GM21515 (cell line): Measurements from ENCODE around the gene PTPN5.
A peak's percentile ranks its signal among the peaks of the same experiment; 100 is the strongest.

Source experiments
- ATAC-seq: cut with Tn5 transposase; IDR thresholded peaks from one replicate; pipeline ENCODE4 v1.9.1; 2021; ENCODE audit not compliant: unreplicated experiment

The PTPN5 gene

DNA sequence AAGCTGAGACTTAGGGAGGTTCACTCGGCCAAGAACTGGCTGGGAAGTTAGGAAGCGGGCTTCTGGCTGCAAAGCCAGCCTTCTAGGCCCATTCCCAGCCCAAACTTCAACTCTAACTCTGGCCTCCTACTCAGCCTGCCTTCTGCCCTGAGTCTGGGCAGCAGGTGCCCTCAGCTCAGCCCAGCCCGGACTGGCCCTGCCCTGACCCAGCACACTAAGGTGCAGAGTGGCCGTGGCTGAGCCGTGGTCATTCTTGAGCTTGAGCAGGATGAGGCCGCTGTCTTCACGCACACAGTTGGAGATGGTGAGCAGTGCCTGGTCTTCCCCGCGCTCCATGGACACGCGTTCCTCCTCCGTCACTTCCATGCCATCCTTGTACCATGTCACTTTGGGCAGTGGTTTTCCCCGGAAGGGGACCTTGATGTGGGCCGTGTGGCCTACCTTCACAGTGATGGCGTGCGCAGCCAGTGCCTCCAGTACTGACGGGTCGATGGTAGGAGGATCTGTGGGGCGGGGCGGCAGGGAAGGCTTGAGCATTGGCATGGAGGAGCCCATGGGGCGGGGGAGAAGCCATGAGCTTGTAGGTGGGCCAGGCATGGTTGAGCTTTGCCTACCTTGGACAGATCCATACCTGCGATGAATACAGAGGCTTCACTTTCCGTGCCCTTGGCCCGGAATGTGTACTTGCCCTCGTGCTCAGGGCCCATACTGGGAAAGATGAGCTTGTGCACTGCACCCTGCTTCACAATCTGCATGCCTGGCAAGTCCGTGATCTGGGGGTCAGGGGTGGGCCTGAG, 77.8 kb downstream of the PTPN5 start:
- no peak for ATAC-seq

DNA sequence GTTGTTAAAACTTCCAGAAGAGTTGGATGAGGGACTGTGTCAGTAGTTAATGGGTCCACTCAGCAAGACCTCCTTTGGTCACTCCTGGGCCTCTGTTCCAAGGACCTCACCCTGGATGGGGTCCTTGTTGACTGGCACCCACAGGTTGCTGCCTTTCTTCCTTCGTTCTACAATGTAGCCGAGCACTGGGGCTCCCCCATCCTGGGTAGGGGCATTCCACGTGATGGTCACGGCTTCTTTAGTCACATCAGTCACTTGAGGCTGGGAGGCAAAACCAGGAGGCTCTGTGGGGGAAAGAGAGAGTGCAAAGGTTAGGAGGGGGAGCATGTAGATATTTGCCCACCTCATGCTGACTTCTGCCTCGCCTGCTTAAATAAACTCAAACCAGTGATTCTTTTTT, 81.1 kb downstream of the PTPN5 start:
- ATAC-seq = no peak

DNA sequence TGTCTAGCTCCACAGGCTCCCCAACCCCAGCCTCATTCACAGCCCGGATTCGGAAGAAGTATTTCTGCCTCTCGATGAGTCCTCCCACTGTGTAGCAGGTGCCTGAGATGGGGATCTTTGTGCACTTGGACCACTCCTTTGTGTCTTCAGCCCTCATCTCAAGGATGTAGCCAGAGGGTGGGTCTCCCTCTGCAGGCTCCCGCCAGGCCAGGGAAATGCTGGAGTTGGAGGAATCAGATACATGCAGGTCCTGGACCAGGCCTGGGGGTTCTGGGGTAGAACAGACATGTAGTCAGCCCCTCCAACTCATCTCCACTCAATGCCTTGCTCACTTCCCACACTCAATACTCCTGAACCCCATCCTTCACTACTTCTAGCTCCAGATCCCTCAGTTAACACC, 82.2 kb downstream of the PTPN5 start:
- ATAC-seq = no peak

DNA sequence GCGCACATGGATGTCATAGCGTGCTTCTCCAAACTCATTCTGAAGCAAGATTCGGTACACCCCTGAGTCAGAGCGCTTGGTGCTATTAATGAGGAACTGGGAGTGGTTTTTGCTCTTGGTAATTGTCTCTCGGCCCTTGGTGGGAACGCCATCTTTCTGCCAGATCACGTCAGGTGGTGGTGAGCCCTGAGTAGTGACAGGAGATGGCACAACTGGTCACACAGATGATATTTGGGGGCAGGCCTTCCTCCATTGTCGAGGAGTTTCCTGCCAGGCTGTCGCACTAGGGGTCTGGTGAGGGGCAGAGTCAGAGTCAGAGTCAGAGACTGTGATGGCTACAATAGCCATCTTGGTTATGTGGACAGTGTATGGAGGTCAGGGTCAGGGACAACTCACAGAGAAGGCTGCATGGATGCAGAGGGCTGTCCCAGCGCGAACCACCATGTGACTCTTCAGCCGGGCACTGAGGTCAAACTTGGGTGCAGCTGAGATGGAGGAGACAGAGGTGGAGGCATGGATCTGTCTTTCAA, 83.7 kb downstream of the PTPN5 start:
- ATAC-seq = no peak

DNA sequence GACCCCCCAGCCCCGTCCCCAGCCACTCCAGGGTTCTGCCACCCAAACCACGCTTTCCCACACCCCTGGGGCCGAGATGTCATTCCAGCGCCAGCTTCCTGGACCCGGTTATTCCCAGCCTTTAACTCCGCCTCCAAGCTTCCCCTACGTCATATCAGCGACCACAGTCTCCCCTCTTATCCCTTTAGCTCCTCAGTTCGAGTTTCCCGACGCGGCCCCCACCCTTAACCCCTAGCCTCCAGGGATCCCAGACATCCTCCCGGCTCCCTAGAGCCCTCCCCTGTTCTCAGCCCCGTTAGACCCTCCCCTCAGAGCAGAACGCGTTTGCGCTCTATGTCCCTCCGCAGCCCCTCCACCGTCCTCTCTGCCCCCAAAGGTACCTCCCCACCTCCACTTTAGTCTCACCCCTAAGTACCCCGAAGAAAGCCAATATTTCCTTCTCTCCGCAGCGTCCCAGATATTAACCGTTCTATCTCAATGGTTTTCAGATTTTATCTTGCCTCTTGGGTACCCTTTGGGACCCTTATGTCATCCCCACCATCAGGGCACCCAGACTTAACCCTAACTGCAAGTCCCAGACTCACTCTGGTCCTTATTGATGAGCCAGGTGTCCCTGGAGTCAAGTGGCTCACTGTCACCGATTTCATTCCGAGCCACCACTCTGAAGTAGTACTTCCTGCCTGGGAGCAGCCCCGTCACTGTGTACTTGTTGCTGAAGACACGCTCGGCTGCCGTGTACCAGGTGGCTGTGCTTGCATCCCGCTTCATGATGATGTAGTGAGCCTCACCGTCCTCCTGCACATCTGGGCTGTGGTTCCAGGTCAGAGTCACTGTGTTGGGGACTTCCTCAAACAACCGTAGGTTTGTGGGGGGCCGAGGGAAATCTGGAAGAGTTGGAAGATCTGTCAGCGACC, 85.0 kb downstream of the PTPN5 start:
- ATAC-seq = peak; percentile 55

DNA sequence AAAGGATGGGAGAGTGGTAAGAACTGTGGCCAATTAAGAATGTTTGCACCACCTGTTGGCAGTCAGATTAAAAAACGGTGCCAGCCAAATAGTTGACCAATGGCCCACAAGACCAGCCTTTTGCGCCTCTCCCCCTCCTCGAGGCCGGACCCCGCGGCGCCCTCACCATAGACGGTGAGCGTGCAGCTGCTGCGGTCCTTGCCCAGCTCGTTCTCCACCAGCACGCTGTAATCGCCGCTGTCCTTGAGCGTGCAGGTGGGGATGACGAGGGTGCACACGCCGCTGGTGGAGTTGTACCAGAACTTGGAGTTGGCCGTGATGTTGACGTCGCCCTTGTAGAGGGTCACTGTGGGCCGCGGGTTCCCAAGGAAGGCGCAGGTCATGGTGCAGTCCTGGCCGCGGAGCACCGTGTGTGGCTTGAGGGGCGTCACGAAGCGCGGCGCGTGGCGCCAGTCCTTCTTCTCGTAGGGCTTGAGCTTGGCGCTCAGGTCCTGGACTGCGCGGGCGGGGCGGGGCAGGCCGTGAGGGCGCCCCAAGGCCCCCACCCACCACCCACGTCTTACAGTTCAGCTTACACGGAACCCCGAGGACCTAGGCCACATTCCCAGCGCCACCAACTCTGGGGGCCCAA, 85.8 kb downstream of the PTPN5 start:
- ATAC-seq = no peak

DNA sequence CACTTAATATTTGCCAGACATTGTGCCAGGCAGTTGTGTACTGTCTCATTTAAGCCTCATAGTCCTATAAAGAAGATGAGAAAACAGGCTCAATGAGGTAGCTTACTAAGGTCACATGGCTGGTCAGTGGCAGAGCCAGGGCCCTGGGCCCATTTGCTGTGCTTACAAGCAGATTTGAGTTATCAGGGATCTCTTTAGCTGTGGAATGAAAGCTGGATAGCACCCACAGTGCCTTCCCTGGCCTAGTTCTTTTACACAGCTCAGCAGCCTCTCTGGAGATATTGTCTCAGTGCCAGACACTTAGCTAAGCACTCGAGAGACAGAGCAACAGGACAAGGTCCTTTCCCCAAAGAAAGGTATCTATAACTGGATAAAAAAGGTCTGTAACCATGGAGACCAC, 86.9 kb downstream of the PTPN5 start:
- ATAC-seq = no peak

DNA sequence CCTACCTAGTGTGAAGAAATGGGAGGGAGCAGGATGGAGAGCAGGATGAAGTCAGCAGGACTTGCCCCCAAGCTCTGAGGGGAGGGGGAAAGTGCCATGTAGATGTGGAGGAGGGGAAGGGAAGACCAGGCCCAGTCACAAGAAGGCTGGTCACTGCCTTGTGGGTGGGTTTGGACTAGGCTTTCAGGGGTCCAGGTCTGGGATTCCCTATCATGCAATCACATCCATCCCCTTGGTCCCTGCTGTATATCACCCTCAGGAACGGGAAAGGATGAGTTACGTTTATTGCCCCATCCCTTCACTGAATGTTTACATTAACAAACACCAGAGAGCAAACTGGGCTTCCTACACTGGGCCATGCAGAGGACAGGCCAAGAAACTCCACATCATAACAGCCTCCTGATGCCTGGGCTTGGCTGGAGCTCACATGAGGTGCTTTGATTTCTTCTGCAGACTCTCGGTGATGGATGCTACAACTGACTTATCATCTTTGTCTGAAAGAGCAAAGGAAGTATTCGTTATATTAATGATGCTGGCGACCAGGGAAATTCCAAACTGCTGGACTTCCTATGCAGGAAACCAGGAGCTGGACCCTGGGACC, 87.5 kb downstream of the PTPN5 start:
- no peak for ATAC-seq

DNA sequence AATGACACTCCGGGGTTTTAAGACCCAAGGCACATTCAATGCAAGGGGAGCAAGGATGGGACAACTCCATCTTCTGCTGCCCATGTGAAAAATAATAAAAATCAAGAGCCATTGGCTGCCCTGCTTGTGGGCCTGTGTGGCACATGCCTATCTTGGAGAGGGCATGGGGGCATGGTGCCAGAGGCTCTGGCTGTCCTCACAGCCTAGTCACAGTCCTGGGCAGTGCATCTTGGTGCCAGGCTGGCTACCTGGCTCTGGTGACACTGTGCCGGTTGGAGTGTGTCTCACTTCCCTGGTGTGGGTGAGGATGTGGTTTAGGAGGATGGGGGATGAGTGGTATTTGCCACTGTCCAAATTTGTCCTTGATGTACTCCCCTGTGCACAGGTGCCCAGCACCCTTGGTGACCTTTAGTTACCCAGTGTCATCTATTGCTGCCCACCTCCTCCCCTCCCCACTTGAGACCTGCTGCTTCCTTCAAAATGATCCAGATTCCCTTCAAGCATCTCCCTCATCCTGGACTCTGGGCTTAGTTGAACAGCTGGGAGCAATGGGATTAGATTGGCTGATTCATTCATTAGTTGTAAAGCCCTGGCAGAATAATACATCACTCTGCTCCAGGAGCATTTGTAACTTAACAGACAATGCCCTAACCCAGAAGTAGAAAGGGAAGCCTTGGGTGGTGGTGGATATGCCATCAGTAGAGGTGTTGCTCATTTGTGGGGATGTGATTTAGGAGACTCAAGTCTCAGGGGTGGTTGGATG, 88.4 kb downstream of the PTPN5 start:
- no peak for ATAC-seq

DNA sequence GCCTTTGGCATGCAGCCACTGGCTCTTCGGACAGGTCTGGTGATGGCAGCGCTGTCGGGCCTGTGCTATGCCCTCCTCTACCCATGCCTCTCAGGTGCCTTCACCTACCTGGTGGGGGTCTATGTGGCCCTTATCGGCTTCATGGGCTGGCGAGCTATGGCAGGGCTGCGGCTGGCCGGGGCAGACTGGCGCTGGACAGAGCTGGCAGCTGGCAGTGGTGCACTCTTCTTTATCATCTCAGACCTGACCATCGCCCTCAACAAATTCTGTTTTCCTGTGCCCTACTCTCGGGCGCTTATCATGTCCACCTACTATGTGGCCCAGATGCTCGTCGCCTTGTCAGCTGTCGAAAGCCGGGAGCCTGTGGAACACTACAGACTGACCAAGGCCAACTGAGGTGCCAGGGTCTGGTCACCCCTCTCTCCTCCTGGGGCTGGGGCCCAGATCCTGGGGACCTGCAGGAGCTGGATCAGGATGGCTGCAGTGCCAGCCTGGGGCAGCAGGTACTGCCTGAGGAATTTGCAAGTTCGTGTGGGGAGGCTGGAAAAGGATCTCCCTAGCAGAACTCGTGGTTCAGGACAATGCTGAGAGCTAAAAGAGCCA, 89.9 kb downstream of the PTPN5 start:
- no peak for ATAC-seq

DNA sequence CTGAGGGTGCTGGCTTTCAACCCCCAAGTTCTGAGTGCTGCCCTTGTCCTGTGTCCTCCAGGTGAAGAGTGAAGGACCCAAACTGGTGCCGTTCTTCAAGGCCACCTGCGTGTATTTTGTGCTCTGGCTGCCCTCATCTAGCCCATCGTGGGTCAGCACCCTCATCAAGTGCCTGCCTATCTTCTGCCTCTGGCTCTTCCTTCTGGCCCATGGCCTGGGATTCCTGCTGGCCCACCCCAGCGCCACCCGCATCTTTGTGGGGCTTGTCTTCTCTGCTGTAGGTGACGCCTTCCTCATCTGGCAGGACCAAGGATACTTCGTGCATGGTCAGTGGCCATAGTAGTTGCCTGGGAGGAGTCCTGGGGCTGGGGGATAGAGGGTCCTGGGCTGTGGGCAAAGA, 90.7 kb downstream of the PTPN5 start:
- no peak for ATAC-seq

DNA sequence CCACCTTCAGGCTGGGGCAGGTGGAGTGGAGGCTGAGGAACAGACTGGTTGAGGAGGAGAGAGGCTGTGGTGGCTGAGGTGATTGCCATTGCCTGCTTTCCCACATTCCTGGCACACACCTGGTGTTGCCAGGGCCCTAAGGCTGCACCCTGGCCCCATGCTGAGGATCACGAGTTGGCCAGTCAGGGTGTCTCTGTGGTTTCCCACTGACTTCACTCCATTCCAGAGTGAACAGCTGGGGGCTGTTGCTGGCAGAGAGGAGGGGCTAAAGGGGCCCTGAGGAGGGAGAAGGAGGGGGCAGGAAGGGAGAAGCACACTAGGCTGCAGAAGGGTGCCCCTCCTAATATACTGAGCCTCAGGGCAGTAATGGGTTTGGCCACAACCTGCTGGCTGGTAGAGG, 91.2 kb downstream of the PTPN5 start:
- ATAC-seq = no peak

DNA sequence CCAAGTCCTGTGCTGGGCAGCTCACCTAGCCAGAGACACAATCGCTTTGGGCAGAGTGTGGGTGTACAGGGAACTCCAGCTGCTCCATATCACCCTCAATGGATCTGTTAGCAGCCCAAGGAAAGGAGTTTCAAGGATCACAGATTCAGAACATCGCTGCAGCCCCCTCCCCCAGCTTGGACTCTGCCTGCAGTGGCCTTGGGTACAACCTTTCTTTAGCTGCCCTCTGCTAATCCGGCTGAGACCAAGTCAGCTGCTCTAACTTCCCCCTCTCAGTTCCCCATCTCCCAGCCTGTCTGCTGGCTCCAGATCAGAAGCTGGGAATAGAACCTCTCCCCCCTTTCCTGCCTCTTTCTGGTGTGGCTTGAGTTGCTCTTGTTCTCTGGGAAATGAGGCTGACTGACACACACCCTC, 91.7 kb downstream of the PTPN5 start:
- no peak for ATAC-seq

DNA sequence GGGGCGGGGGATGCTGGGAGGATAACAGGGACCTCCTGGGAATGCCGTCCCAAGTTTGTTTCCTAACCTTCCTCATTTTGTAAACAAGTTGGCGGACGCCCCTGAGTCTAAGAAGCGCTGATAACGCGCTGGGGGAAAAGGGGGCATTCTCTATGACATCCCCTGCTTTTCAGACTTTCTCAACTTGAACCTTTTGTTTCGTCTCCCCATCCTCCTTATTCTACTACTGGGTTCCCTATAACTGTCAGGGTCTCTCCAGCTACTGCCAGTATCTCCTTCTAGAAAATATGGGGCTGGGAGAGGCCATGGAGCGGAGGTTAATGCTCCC, 92.4 kb downstream of the PTPN5 start:
- ATAC-seq = no peak

DNA sequence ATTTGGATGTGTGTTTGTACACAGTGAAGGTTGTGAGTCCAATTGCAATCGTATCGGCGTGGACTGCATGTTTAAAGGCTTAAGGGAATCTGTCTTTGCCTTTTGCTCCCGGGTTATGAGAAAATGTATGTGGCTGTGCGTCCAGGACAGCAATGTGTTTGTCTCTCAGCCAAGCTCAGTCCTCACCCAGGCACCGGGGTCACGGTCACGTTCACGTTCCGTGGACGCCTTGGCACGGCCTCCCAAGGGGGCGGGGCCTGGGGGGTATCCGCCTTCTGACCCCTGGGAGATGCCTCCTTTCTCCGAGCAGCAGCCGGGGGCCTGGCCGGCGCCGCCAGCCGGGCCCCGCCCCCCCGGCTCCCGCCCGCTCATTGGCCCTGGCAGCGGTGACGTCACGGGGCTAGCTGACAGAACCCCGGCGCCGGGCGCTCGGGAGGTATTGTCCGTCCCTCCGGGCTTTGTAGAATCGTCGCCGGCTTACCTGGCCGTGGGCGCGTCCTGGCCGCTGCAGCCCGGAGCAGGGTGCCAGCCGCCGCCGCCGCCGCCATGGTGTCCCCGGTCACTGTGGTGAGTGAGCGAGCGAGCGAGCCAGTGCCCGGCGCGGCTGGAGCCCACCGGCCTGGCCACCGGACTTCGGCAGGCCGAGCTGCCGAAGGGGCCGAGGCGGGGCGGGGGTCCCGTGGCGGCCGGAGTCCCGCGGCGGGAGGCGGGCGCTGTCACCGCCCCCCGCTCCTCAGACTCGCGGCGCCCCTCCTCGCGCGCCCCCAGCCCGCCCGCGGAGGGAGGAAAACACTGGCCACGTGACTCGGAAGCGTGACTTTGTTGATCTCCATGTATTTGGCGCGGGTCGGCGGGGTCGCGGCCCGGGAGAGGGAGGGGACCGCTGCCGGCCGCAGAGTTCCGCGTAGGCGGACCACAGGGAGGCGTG, 93.0 kb downstream of the PTPN5 start, which contains the start of gene TMEM86A:
TMEM86A (plus strand) TSS at position 439 of the 928 bp plus-strand sequence; CDS start at position 547, 108 bp downstream.
- ATAC-seq = peak; percentile 94

DNA sequence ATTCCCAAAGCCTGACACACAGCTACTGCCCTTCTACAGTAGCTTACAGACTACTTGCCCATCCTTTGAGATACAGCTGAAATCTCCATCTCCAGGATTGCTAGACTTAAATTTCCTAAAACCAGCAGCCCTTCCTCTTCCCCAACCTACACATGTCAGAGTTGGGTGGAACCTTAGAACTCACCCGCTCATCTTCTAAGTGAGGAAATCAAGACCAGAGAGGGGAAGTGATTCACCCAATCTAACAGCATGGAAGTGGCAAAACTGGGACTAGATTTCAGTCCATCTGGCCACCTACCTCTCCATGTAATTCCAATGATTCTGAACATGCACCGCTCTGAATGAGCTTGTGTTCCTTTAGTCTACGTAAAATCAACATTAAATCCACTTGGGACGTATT, 94.0 kb downstream of the PTPN5 start:
- no peak for ATAC-seq

DNA sequence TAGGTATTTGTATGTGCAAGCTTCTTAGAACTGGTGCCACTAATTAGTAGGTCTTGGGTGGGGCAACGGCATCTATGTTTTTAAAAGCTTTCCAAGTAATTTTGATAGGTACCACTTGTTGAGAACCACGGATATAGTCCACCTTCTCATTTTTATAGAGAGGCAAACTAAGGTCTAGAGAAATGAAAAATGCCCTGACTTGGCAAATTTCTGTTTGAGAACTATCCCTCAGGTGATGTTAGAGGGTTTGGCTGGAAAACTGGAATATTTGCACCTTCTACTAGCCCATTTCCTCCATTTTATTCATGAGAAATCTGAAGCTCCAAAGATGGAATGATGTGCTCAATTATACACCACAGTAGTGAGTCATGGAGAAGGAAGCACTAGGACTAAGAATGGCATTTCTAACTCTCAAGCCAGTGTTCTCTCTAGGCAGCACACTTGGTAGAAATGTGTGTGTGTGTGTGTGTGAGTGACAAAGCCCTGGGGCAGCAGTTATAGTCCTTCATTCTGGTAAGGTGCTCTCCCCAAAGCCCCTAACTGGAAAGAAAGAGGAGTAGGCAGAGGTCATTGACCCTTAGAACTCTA, 94.9 kb downstream of the PTPN5 start:
- ATAC-seq = no peak

DNA sequence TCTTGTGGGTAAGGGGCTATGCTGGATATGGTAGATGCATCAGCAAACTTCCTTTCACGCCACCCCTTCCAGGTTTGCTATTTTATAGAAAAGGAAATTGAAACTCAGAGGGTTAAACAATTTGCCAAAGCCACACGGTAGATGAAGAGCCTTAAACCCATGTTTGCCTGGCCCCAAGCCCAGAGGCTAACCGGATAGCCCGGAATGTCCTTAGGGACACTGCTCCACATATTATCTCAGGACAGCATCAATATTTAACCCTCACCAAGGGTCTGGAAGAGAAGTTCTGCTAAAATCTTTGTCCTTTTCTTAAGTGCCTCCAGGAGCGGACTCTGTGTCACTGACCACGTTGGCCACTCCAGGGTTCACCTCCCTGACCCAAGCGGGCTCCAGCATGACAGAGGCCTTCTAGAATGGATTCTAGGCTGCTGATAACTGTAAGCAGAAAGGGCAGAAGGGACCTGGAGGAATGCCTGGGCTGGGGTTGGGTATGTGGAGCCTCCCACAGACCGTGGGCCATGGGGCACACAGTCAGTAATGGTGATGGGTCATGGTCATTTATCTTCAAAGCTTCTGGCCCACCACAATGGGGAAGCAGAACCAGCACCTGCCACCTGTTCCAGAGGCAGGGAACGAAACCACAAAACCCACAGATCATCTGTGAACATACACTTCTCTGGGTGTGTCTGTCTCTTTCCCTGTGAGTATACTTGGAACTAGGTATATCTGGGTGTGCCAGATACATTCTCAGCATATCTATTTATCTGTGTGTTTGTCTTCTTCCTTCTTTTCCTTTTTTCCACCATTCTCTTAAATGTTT, 98.4 kb downstream of the PTPN5 start:
- ATAC-seq = no peak
